ENCODE measurements around the gene SUCLG2.

Gene SUCLG2

DNA sequence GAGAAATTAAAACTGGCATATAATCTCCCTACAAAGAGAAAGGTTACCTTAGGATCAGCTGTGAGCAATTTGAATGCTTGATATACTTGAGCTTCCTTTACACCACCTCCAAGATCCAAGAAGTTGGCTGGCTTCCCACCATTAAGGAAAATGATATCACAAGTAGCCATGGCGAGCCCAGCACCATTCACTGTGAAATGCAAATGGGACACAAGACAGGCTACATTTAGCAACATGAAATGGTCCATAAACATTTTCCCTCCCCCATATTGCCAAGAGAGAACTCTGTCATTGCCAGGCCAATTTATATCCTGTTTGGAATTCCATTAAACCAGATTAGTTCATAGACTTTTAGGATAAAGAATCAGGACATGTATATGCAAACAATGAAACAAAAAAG lies 158.7 kb downstream of the SUCLG2 start:
- no peak for DNase-seq

DNA sequence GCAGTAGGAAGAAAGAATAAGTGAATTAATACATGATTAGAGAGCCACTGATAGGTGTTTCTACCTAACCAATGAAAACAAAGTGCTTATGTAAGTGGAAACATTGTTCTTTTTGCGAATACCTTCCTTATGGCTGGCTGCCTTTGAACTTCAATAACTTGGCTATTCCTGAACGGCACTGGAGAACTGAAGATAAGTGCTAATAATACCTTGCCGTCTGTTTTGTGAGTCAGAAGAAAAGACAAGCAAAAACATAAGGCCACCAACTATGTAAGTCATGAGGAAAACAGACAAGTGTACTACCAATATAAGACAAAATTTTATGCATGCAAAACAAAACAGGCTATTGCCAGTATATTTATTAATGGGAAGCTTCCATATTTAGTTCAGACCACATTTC lies 160.6 kb downstream of the SUCLG2 start:
- no peak for DNase-seq

DNA sequence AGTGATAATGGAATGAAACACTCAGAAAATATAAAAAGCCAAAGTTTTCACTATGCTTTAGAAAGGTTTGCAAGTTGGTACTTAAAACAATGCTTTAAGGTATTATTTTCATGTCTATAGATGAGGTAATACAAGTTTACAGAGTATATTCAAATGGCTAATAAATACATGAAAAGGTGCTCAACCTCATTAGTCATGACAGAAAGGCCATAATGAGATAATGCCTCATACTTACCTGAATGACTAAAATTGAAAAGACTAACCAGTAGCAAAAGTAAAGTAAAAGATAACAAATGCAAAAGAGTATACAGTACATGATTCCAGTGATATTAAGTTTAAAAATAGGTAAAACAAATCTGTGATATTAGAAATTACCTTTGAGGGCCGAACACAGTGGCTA lies 163.8 kb downstream of the SUCLG2 start:
- DNase-seq: no peak

DNA sequence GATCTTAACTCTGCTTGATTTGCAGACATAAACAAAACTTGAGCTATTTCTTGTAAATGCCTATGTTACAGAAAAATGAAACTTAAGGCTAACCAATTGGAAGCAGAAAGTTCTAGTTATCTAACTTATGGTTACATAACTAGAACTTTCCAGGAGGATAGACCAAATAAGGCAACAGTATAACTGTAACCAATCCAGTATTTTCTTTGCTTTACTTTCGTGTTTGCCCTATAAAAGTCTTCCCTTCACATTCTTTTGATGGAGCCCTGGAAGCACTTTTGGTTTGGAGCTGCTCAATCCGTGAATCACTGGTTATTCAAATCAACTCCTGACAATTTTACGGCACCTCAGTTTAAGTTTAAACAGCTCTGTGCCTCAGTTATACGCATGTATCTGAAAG lies 164.6 kb downstream of the SUCLG2 start:
- DNase-seq: no peak

DNA sequence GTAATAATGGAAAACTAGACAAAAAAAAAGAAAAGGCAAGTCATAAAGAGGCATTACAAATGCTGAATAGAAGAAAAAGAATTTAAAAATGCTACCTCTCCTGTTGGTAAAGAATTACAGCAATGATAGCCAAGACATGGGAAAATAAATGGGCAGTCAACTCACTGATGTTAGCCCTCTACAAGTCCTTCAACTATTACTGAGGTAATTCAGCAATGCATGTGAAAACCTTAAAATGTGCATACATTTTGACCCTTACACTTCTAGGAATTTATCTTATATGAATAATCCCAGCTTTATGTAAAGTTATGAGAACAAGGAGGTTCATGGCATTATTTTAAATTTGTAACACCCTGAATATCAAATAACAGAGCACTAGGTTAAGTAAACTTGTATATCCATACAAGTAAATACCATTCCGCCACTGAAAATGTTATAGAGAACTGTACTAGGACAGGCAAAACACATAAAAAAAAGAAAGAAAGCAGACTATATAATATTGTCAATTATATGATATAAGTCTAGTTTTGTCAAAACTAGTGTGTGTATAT lies 166.8 kb downstream of the SUCLG2 start:
- DNase-seq: no peak

DNA sequence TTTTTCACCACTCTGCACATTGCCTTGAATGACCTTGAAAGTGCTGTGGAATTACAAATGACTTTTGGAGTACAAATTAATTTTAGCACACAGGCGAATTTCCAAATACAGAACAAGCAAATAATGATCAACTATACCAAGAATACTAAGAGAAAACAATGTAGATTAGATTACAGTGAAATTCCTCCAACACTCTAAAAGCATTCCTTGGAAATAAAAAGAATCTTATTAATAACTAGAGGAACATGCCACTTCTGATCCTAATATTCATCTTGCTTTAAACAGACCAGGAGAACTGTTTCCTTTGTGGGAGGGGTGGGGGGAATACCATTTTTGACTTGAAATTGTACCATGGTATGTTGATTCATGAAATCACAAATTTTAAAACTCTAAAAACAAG lies 167.5 kb downstream of the SUCLG2 start:
- no peak for DNase-seq

DNA sequence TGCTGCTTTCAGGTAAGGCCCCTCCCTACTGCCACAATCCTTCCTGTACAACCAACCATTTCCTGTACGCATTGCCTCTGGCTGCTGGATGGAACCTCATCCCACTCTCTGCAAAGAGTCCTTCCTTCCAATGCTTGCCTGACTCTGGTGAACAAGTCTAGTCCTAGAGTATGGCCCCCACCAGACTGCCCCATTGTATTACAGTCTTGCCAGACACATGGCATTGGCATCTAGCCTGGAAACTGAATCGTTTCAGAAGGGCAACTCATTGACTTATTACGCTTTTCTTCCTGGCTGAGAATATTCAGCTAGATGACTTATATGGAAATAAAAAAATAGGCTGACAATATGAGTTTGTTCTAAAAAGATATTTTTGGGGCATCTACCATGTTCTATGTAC lies 170.3 kb downstream of the SUCLG2 start:
- no peak for DNase-seq

DNA sequence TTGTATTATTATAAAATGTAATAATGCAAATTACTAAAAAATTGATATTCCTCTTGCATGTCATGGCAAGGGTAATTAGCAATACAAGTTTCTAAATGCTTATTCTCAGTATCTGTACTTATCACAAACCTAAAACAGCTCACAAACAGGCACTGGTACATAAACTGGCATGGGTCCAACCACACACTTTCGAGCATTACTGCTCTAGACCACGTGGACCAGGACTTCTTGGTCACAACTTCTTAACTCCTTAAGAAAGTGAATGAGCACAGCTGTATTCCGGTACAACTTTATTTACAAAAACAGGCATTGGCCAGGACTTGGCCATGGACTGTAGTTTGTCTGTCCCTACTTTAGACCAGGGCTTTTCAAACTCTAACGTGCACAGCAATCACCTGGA lies 173.3 kb downstream of the SUCLG2 start:
- DNase-seq: no peak

DNA sequence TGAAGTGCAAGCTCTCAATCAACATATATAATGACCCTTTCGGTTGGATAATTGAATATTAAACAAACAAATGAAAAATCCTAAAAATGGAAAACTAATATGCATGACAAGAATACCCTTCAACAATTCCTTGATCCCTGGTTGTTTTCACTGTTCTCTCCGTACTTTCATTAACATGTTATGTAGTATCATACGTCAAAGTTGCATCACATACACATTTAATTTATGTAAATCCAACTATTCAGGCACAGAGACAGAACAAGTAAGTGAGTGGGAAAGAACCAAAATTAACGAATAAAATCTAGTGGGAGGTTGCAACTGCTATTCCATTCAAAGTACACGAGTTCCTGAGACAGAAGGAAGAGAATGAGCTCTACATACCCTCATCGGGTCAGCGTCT lies 176.0 kb downstream of the SUCLG2 start:
- DNase-seq: no peak

DNA sequence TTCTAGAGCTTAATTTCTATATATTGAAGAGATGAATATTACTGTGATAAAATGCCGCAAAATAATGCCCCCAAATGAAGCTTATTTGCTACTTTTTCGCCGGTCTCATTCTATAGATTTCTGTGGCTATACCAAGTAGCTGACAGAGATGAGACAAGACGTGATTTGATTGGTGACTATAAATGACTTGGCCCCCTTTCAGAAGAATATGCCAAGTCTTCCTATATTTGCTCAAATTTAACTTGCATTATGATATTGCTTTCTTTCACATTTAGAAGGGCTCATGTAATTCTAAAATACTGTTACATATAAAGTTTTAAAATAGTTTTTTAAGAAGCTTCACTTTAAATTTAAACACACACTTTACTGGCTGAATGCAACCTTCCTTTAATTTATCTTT lies 180.1 kb downstream of the SUCLG2 start:
- no peak for DNase-seq

DNA sequence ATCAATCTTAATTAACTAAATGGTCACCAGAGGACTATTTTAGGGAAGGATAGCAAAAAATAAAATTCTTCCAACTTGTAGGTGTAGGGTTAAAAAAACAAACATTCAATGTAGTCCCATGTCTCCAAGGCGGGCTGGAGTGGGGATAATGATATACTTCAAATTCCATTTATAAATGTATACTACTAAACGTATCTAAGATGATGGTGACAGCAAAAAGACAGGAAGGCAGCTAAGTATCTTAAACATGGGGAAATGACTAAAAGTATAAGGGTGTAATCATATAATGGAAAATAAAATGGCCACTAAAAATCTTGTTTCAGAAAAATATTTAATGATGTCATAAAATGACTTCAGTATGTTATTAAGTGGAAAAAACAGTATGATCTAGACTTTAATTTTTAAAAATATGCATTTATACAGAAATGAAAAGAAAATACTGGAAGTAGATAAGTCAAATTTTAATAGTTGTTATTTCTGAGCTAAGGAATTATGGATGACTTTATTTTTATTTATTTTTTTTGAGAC lies 181.7 kb downstream of the SUCLG2 start:
- no peak for DNase-seq

DNA sequence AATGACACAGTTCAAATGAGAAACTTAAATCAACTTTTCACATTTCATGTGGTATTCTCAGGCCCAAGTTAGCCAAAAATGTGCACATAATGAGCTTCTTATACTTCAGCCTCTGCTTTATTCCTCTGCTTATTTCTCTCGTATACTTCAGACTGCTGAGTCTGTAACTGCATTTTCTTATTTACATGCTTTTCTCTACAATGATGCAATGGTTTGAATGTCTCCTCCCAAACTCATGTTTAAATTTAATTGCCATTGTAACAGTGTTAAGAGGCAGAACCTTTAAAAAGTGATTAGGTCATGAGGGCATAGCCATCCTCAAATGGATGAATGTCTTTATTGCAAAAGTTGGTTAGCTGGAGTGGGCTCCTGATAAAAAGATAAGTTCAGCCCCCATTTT lies 184.2 kb downstream of the SUCLG2 start:
- no peak for DNase-seq

DNA sequence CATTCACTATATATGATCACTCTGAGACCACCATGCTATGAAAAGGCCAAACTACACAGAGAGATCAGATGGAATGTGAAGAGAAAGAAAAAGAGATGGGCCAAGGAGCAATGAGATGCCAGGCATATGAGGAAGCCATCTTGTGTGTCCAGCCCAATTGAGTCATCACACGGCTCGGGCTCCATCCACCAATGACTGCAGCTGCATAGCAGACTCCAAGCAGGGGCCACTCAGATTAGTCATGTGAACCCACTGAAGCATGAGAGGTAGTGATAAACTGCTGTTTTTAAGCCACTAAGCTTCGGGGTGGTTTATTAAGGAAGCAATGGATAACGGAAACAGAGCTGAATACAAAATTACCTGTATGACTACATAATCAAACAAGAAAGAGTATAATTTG lies 185.9 kb downstream of the SUCLG2 start:
- no peak for DNase-seq

DNA sequence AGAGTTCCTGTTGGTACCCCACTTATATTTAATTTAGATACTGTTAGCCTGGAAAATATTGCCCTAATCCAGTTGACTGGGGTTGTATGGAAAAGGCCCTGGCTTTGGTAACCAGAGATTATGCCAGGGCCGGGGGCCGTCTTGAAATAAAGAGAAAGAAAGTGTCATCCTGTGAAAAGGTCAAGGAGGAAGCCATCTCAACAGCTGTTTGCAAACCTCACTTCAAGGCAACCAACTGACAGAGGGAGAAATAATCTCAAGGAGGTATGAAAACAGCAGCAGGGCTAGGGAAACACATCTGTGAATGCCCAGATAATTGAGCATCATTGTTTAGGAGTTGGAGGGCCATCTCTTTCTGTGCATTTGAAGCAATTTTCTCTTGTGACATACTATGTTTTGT lies 190.8 kb downstream of the SUCLG2 start:
- DNase-seq: no peak

DNA sequence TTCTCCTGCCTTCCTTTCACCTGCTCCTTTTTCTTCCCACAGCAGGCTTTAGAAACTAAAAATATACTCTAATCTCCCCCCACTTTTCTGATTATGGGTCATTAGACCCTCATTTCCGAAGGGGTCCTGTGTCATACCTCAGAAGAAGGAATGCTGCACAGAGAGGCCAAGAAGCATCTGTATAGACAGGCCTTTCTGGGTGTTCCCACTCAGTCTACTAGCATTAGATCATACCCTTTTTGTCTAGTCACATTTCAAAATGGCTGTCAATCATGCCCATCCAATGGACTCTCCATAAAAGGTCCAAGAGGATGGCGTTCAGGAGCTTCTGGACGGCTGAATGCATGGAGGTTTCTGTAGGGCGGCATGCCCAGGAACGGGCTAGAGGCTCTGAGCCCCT lies 192.2 kb downstream of the SUCLG2 start:
- no peak for DNase-seq

DNA sequence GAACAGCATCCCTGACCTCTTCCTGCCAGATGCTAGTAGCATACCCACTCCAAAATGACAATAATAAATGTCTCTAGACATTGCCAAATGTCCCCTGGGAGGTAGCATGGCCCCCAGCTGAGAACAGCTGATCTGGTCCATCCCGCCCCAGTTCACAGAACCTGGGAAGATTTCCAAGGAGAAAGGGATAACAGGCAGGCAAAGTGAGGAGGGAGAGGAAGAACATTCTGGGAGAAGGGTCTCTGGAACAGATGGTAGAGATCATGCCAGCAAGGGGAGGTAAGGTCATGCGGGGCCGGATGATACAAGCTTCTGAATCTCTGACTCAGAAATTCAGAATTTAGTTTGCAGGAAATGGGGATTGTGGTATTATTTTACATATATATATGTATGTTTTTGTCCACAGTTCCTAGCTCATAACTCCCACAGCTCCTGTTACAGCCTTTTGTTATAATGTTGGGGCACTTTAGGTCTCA lies 192.7 kb downstream of the SUCLG2 start:
- no peak for DNase-seq

DNA sequence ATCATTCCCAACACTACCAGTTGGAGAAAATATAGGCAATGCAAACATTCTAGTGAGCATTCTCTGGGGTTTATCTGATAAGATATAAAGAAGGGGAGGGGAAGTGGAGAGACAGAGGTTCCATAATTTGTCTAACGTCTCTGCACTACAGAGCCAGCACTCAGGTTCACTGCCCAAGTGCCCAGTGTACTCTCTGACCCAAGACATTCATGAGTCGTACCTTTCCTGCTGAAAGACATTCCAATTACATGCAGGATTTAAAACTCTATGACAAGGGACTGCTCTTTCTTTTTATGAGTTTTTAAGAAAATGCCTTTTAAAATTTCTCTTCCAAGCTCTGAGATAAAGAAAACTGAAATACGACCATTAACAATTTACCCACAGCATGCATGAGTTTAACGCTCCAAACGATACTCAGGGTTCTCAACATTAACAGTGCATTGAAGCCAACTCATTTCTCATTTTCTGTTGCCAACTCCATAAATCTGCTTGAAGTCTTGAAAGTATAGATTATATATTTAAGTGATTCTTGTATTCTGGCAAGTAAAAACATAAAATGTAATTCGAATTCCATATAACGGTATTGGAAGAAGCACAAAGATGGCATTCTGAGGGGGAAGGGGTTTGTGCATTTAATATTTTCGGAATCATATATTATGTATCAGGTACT lies 193.4 kb downstream of the SUCLG2 start:
- no peak for DNase-seq

DNA sequence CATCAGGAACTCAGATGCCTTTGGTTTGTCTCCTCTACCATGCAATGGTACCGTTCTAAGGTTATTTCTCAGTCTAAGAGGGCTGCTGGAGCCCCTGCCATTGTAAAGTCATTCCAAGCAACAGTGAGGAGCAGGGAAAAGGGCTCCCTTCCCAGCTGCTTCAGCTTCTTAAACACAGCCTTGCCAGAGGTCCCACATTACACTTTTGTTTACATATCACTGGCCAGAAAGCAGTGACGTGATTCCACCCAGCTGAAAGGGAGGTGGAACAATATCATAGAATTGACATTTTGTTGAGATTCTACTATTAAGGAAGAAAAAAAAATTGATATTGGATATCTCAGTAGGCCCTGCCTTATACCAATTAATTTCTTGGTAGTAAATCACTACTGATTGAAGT lies 194.6 kb downstream of the SUCLG2 start:
- DNase-seq: no peak

DNA sequence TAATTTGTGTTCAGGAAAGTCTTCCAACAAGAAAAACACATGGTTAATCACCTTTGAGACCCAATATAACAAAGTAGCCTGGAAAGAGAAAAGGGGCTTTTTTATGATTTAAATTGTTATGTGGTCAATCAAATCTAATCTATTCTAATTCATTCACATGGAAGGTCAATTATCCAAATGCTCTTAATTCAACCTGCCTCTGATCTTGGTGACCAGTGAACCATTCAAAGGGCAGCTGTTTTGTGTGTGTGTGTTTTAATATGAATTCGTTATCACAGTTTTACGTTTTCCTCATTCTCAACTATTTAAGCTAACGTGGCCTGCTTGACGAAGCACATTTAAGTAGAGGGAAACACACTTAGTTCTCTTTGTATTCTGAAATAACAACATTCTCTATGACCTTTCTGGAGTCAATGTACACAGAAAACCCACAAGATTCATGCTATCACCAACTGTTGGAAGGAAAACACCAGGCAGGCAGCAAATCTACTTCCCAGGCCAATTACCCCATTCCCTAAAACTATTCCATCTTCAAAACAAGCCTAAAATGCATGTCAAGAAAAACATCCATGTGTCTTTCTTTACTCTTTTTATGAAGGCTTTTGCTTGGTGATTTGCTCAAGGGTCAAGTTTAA lies 195.4 kb downstream of the SUCLG2 start:
- DNase-seq: no peak

DNA sequence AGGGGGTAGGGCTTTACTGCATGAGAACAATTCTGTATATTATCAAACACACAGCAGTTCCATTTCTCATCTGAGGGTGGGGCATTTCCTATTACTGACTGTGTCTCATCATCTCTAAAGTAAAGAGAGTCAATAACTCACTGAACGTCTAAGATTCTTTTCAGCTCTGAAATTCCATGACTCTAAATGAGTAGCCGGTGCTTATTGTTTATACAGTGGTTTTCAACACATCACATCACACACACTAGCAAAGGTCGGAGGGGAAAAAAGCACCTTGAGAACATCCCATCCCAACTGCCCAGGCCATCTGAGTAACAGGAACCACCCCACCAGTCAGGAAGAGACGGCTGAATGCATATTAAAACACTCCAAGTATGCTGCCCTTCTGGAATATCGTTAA lies 196.0 kb downstream of the SUCLG2 start:
- no peak for DNase-seq

DNA sequence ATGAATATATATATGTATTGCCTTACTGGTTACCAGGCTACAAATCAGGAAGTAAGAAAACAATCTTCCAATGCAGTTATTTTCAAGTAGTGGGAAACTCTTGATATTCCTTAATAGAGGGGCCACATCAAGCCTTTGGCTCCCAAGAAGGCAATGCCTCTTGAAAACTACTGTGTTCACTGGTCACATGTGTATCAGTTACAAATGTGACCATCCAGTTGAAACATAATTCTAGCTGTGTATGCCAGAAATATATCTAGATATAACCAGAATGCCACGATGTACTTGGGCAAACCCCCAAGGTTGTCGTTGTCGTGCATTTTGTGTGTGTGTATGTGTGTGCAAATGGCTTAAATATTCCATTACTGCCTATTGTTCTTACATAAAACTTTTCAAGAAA lies 200.8 kb downstream of the SUCLG2 start:
- DNase-seq: no peak

DNA sequence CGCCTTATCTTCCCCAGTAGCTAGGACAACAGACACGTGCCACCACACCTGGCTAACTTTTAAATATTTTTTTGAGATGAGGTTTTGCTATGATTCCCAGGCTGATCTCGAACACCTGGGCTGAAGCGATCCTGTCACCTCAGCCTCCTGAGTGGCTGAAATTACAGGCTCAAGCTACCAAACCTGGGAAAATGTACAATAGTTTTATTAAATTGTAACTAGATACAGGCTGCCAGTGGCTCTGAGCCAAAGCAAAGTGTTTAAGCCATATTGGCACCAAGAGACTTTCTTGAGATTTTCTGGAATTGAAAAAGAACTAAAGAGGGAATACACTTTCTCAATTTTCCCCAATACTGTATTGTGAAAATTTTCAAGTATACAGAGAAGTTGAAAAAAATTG lies 204.3 kb downstream of the SUCLG2 start:
- no peak for DNase-seq

DNA sequence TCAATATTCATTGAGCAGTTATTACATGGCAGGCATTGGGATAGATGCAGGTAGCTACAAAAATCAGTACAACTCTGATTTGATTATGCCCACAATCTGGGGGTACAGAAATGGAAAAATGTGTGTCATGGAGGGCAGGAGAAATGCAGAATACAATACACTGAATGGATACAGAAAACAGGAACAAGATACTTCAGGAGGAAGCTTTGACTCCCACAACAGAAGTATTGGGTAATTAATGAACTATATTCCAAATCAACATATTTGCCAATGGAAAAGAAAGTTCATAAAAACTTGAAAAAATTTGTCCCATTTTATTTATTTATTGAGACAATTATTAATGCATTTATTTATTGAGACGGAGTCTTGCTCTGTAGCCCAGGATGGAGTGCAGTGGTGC lies 207.0 kb downstream of the SUCLG2 start:
- DNase-seq: no peak

DNA sequence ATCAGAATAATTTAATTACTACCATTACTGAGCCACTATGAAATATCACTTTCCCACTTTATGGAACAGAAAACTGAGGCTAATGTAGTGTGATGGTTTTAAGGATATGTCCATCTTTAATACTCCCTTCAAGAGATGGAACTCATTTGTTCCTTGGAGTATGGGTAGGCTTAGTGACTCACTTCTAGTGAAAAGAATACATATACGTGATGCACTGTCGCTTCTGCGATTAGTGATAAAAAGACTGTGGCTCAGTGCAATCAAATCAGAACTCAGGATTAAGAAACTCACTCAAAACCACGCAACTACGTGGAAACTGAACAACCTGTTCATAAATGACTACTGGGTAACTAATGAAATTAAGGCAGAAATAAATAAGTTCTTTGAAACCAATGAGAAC lies 216.6 kb downstream of the SUCLG2 start:
- DNase-seq: no peak

DNA sequence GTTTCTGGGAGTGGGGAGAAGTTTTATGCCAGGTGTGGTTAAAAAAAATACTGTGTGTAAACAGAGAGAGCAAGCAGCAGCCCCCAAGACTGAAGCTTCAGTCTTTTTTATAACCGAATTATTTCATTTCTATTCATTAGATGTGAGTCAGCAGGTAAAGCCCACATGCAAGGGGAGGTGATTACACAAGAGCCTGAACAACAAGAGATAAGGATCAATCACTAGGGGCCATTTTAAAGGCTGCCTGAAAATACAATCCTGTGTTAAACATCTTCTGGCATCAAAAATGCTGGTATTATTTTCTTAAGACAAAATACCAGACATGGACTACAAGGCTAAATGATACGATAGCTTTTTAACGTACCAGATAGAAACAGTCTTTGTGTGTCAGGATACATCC lies 217.3 kb downstream of the SUCLG2 start:
- no peak for DNase-seq

Data from NCI-H2081 treated with DMSO at 0.1 percent for 48 hours (cell line).